Stimulated activated CD8-positive, alpha-beta memory T cell treated with anti-CD3 and anti-CD28 coated beads, Interleukin-2, amount 100 ng/mL, for 1 hour (primary cell): Measurements from ENCODE around the gene GRIK3.

Source experiments
- DNase-seq, 2 donors: peaks; one replicate each; pipeline ENCODE4 v3.0.0-alpha.2; 2020; ENCODE audit warnings: low read depth in 2 of 2

The GRIK3 gene

DNA sequence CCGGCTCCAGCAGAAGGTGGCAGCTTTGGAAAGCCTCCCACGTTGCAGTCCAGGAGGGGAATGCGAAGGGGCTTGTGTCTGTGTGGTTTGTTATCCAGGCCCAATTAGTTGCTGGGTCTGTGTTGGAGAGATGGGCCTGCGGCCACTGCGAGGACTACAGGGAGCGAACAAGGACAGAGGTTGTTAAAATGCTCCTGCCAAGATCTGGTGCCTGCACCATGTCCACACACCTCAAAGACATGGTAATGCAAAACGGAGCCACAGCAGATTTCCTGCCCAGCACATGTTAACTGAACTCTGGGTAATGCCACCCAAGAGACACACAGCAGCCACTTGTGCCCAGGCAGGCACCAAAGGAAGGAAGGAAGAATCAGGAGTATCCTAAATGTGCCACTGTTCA is 18.6 kb downstream of the GRIK3 start:
- DNase-seq, result no peak

DNA sequence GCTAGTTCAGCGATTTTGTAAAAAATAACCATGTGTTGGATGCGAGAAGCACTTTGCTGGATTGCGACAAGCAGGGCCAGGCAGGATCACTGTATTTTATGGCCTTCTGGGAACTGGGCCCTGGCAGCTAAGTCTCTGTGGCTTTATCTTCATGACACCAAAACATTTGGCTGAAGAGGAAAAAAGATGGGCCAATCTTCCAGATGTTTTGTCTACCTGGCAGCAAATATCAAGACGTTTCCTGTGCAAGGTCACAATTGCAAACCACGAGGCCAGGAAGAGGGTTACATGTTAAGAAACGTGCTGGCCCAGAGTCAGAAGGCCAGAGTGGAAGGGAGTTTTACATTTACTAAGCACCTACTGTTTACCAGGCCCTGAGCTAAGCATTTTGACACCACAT is 22.1 kb downstream of the GRIK3 start:
- no peak for DNase-seq

DNA sequence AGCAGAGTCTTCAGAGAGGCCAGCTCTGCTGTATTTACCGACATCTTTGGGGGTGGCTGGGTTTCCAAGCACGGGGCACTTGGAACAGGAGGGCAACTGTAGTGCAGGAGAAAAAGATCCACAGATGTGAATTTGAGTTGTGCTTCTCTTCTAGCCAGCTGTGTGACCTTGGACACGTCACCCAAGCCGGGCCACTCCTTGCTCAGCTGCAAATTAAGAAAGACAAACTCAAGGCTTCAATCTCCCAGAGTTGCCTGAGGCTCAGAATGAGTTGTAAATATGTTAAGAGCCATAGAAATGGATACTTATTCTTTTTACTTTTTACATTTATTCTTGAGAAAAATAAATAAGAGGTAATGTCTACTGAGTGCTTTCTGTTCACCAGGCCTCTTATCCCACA is 24.3 kb downstream of the GRIK3 start:
- DNase-seq, result no peak

DNA sequence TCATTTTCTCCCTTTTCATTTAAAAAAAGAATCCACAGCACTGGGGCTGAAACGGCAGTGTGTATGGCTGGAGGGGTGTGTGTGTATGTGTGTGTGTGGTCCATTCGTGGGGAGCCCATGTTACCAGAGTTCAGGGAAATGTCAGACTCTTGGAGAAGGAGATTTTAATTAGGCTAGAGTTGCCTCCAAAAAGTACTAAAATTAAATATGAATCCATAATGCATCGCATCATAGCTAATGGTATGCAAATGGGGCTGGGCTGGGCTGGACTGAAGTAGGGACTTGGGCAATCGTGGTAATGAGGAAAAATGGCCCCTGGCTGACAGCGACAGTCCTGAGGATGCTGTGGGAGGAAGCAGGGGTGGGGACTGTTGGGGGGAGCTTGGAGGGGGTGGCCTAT is 24.8 kb downstream of the GRIK3 start:
- DNase-seq, result no peak

DNA sequence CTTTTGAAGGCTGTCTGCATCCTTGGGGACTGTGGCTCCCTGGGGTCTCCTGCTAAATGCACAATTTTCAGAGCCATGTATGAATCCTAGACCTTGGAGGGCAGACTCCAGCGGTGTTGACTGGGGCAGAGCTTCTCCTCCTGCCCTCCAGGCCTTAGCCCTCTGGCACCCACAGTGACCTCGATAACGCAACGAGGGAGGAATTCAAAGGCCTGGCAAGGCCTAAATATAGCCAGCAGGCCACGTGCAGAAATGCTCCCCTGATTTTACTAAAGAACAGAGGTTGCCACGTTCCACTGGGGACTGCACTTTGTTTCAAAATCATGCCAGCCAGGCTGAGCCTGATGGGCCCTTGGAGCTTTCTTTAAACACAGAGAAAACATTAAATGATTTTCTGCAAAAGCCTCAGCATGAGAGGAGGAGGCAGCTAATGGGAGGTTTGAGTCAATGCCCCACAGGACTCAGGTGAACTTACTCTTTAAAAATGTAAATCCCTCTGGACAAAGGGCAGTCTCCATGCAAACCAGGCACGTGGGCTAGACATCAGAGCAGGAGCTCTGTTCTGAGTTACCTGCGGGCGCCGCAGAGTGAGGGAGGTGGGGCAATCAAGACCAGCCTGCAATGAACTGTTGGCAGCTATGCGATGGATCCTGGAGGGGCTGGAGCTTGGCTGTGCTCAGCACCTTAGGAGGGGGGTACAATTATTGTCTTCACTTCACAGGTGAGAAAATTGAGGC is 28.0 kb downstream of the GRIK3 start:
- no peak for DNase-seq

DNA sequence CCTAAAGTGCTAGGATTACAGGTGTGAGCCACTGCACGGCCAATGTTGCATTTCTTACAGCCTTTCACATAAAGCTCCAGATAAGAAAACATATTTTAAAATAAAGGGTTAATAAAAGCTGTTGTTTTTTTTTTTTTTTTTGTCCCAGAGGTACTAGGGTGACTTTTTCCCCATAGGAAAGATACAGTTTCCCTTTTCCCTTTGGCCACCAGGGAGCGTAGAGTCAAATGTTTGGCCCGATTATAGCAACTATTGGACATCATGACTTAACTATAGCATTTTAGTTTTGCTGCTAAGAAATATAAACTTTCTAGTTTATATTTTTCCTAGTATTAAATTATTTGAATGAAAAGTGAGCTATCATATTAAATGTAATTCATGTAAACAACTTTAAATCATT is 31.4 kb downstream of the GRIK3 start:
- DNase-seq, result no peak

DNA sequence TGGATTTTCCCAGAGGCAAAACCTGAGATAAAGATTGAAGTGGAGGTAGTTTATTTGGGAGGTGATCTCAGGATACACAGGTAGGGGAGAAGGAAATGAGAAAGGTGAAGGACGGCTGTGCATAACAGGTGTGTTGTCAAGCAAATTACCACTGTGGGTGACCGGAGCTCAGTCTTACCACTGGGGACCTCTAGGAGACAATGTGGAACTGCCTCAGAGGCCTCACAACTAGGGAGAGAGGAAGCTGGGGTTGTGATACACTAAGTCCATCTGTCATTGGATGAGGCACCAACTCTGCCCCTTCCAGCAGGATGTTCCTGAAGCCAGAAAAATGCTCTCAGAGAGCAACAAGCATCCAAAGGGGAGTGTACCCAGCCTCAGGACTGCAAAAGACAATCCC is 32.6 kb downstream of the GRIK3 start:
- DNase-seq, result no peak

DNA sequence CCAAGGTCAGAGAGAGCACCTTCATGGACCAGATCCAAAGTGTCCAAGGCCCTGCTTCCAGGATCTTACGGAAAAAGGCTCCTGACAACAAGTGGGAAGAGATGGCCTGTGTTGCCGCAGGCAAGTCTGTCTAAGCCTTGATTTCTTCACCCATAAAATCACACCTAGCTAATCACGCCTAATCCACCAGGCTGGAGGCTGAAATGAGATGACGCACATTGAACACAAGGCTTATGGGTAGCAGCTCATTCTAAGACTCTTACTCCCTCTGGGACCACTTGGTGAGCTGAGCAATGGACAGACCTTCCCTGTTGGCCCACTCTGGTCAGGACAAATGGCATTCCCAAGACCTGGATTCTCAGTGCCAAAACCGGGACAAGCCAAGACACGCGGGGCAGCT is 38.2 kb downstream of the GRIK3 start:
- DNase-seq, result no peak

DNA sequence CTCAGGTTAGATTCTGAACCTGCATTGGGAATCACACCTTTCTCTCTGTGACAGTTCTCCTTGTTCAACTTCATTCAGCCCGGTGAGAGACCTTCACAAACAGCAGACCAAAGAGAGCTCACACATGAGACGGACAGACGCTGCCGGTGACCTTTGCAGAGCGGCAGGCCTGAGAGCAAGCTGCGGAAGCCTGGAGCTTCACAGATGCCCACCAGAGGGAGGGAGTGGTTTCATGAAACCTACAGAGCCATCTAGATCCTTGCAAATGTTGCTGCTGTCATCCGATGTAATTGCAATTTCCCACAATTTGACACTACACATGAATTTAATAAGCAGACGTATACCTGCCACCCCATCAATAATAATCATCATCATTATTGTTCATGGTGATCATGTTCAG is 39.4 kb downstream of the GRIK3 start:
- DNase-seq, result no peak

DNA sequence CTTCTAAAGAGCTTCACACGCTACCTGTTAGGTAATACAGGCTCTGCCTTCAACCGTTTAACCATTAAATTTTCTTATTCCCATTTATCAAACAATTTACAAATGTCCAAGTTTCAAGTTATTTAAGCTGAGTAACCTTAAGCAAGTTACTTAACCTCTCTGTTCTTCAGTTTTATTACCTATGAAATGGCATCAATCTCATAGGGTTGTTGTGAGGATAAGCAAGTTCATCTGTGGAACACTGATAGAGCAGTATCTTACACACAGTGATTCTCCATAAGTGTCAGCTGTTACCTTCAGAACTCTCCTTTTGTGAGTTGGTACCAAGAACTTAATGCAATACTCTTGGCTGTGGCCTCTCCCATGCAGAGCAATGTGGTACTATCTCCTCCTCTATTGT is 40.0 kb downstream of the GRIK3 start:
- no peak for DNase-seq

DNA sequence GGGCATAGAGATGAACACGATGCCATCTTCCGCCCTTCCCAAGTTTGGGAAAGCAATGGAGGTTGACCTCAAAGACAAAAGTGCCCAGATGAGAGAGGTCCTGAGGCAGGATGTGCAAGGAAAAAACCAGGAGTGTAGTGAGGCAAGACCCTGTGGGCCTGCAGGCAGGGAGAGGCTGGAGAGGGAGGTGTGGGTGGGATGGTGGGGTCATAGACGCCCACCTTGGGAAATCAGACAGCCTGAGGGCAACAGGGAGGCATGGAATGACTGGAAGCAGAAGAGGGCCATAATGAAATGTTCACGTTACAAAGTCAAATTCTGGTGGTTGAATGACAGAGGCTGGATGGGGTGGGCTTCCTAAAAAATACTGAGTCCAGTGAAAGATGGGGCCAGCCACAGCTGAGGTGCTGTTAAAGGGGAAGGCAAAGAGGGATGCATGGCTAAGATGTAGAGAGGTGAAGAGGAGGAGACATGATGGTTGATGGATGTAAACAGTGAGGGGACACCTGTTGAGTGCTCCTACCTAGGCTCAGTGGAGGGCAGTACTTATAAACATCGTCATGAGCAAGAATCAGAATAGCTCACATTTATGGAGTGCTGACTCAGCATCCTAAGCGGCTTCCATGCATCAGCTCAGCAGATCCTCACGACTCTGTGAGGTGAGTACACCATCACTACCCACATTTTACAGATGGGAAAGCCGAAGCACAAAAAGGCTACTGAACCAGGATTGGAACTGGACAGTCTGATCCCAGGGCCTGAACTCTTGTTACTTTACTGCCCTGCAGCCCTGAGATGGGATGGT is 42.0 kb downstream of the GRIK3 start:
- no peak for DNase-seq

DNA sequence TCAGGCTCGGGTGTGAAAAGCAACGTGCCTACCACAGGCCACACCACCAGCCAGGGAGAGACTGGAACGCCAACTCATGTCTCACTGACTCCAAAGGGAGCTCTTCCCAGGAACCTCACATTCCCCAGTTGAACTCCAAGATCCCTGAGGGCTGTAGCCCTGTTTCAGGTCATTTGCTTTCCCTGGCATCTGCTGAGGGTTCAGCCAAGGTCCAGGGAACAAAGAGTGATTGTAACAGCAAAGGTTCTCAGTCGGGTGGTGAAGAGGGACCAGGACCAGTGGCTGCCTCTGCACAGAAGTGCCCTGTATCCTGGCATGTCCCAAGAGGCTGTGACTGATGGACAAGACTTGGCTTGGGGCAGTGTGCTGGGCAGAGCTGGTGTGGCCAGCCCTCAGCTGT is 42.8 kb downstream of the GRIK3 start:
- no peak for DNase-seq

DNA sequence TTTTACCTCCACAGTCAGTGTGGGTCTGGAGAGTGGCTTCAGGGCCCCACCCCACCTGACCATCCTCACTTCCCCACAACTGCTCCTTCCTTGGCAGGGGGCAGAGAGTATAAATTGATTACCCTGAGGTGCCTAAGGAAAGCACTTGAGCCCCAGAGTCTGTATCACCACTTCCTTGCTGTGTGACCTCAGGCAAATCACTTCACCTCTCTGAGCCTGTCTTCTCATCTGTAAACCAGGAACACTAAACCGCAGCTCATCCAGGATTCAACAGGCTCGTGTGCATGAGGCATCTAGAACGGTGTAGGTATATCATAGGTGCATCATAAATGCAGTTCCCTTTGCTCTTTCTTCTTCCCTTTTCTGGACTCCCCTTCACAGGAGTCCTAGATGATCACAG is 43.4 kb downstream of the GRIK3 start:
- DNase-seq, result no peak

DNA sequence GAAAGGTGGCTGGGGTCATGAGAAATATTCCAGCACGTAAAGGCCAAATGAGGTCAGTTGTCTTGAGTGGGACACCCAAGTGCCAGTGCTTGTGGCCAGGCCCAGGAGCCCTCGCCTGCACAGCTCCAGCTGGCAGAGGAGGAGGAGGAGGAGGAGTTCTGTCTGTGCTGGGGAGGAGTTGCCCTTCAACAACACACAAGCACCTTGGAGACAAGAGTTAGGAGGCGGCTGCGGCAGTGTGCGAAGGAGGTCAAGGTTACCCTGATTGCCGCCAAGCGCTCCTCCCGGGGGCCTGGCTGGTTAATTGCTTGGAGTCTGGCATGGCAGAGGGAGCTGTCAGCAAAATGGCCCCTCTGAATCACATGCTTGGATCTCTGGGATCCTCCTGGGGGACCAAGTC is 45.1 kb downstream of the GRIK3 start:
- no peak for DNase-seq

DNA sequence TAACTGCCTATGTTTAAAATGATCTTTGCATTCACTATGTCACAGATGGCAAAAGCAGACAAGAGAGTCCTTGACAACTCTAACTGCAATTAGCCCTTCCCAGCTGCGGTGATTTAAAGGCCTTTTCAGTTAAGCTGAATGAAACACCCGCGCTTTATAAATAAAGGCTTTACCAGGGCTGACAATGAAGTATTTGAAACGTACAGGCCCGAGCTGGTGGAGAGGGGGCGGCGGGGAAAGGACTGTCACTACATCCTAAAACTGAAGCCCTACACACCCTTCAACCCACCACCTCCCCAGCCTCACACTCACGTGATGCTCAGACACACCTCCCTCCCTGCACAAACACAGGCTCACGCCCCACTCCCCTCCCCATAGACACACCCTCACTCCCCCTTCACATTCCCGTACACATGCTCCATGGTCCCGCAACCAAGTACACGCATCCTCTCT is 45.5 kb downstream of the GRIK3 start:
- no peak for DNase-seq

DNA sequence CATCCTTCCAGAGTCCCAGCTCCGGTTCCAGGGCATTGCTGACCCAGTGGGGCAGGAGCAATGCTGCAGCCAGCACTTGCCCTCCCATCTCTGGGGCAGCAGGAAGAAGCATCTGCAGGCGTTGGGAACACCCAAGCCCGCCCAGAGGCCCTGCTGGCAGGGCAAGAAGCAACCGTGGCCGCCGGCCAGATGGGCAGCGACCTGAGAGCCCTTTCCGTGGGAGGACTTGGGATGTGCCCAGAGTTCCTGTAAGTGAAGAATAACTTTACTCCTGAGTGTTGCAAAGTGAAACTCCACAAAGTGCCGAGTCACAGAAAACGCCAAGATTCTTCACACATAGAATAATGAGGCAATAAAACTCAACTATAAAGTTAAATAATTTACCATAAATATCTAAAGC is 46.0 kb downstream of the GRIK3 start:
- no peak for DNase-seq

DNA sequence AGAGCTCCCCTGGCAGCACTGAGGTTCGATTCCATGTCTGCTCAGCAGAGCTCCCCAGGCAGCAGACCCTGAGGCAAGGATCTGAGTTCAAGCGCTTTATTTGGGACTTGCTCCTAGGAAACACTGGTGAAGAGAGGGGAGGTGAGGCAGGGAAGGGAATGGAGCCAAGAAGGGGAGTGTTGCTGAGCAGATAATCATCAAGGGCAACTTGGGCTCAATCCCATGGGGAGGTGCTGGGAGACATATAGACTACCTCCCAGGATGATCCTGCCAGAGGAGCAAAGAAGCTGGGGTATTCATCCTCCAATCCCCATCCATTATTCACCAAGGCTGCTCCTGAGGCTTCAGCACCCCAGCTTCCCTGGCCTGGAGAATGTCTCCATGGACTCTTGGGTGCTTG is 47.0 kb downstream of the GRIK3 start:
- no peak for DNase-seq

DNA sequence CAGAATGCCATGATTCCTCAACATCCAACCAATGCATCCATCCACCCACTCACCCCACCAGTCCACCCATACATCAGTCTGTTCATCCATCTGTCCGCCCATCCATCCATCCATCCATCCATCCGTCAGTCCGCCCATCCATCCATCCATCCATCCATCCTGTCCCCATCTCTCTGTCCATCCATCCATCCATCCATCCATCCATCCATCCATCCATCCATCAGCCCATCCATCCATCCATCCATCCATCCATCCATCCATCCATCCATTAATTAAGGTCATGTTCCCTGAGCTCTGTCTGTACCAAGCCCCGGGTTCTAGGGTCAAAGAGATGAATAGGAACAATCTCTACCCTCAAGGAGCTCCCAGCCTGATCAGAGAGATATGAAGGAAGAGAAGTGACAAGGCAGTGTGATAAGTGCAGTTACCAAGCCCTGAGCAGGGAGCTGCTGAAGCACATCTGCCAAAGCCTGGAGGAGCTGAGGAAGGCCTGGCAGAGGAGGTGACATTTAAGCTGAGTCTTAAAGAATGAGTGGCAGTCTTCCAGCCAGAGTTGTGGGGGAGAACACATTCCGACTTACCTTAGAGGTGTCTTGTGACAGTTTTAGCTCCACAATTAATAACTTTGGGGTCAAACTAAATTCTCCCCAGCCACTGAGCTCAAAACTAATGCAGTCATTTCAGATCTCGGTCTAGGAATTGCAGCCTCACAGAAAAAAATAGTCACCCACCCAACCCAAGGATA is 47.9 kb downstream of the GRIK3 start:
- no peak for DNase-seq

DNA sequence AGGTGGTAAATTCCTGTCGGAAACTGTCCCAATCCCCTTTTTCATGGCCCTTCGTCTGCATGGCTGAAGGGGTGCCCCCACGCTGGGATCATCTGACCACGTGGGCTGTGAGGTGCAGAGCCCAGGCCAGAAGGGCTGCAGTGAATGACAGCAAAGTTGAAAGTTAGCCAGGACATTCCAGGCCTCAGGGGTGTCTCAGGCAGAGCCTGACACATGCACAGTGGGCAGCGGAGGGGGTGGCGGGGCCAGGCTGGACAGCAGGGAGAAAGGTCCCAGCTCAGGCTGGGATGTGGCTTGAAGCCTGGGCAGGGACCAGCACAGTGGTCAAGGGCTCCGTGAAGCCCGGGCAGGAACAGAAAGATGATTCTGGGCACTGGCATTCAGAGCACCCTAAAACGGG is 49.6 kb downstream of the GRIK3 start:
- no peak for DNase-seq

DNA sequence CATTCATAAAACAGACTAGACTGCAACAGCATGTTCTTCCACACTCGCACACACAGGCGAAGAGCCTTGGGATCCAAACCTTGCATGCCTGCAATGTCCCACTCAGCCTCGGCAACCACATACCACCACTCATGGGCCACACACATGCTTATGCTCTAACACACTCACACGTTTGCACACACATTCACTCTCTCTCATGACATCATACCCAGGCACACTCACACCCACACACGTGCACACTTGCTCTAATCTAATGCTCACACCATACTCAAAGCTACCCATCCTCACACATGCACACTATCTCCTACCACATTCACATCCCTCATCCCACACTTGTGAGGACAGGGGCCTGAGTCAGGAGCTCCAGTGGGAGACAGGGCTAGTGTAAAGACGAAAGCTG is 50.3 kb downstream of the GRIK3 start:
- DNase-seq, result no peak

DNA sequence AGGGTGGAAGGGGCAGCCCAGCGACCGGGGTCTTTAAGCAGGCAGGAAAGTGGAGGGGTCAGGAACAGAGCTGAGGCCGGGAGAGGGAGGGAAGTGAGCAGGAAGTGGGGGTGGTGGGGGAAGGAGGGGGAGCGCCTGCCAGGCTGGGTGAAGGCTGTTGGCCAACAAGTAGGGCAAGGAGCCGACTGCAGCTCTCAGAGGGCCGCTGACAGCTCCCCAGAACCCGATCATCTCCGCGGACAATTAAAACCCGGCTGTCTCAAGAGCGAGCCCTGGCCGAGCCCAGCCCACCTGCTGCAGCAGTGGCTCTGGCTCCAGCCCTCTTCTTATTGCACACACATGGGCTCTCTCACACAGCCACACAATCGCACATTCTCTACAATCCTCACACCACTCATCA is 51.6 kb downstream of the GRIK3 start:
- no peak for DNase-seq

DNA sequence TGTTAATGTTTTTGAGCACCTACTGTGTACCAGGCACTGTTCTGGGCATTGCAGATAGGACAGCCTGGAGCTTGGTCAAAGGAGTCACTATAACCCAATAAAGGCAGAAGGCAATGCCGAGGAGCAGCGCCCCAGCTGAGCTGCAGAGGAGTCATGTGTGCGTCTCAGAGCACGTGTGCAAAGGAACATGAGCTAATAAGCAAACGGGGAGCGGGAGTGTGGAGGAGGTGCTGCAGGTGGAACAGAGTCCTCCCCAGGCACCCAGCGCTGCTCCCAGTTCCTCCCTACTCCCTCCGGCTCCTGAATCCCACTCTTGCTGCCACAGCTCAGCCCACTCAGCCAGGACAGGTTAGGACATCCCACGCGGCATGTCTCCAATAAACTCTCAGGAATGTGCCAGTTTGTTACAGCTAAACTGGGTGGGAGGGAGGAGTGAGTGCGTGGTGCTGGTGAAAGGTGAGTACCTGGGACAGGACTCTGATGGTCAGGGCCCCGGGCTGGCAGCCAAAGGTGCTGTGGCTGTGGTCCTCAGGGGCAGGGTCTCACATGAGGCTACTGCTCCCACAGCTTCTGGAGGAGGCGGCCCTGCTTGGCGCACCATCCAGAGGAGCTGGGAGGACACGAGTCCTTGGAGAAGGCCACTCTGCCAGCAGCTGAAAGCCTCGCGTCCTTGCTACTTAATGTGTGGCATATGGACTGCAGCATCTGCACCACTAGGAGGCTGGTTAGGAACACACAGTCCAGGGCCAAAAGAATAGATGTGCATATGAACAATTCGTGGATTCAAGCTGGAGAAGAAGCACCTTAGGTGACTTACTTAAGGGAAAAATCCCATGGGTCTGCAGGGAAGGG is 52.3 kb downstream of the GRIK3 start:
- no peak for DNase-seq
